GM08714 (cell line): ENCODE data around the gene DPH1.
"Not testable (repeated sequence)": the region's sequence is repeated elsewhere in the genome, so short reads cannot be mapped to it uniquely, and the experiment has no call there.

ENCODE experiments used
- H3K4me3 ChIP-seq: fragments of 200-500 bp; sonication (Bioruptor generic); 2 replicates; pipeline ENCODE4 v1.5.1; 2014; ENCODE audit warnings: mild to moderate bottlenecking, low read length, inconsistent platforms
- ZNF274 ChIP-seq: IDR thresholded peaks from 2 replicates; pipeline ENCODE4 v1.6.1; 2012; ENCODE audit warnings: mild to moderate bottlenecking, low read depth, low read length

DPH1 gene

GRCh38 chr17:1997927-1998742 is 31.8 kb upstream of the DPH1 start:
- no peak overlapping the region; the same call in 1 of the 2 replicates for H3K4me3 ChIP-seq
- no peak for TF ChIP-seq ZNF274

- no peak overlapping the region for H3K4me3 ChIP-seq
- no peak for TF ChIP-seq ZNF274
Measured at GRCh38 chr17:1999557-2000251, 30.2 kb upstream of the DPH1 start.

GRCh38 chr17:2002767-2003329 is 27.1 kb upstream of the DPH1 start:
- TF ChIP-seq ZNF274 = no peak

GRCh38 chr17:2003525-2003924 is 26.4 kb upstream of the DPH1 start:
- TF ChIP-seq ZNF274 = no peak
- no peak overlapping the region for H3K4me3 ChIP-seq

More at GRCh38 chr17:2002767-2003329, 27.1 kb upstream of the DPH1 start:
- no peak overlapping the region for H3K4me3 ChIP-seq

- H3K4me3 ChIP-seq = no peak overlapping the region
- TF ChIP-seq ZNF274 = no peak
Measured at GRCh38 chr17:2004435-2004952, 25.5 kb upstream of the DPH1 start.

- H3K4me3 ChIP-seq = no peak overlapping the region
- TF ChIP-seq ZNF274 = no peak
Measured at GRCh38 chr17:2008332-2009126, 21.4 kb upstream of the DPH1 start.

- TF ChIP-seq ZNF274 = no peak
Measured at GRCh38 chr17:2009737-2010136, 20.2 kb upstream of the DPH1 start.

GRCh38 chr17:2011411-2012371 is 18.3 kb upstream of the DPH1 start:
- H3K4me3 ChIP-seq = no peak overlapping the region
- TF ChIP-seq ZNF274 = no peak

More at GRCh38 chr17:2009737-2010136, 20.2 kb upstream of the DPH1 start:
- H3K4me3 ChIP-seq = no peak overlapping the region

- H3K4me3 ChIP-seq = no peak overlapping the region
- no peak for TF ChIP-seq ZNF274
Measured at GRCh38 chr17:2012499-2012898, 17.5 kb upstream of the DPH1 start.

- not testable (repeated sequence) for H3K4me3 ChIP-seq
Measured at GRCh38 chr17:2013220-2013993, 16.5 kb upstream of the DPH1 start.

GRCh38 chr17:2013994-2014317 is 16.0 kb upstream of the DPH1 start:
- H3K4me3 ChIP-seq = no peak overlapping the region
- TF ChIP-seq ZNF274 = no peak

GRCh38 chr17:2015314-2015713 is 14.6 kb upstream of the DPH1 start:
- TF ChIP-seq ZNF274 = no peak
- no peak overlapping the region for H3K4me3 ChIP-seq
